Suprapubic skin (tissue), 3 donors: ENCODE results near the gene CYP19A1.

Experiments
- CTCF ChIP-seq, 2 donors: fragments of 200-600 bp in 1 of 2; fragments of 450-650 bp in 1 of 2; sonication (generic) in 1 of 2; IDR thresholded peaks; one replicate each; pipeline ENCODE4 v1.5.1; 2016 to 2019; ENCODE audit warnings: antibody characterized with exemption in 2 of 2, mild to moderate bottlenecking in 1 of 2, moderate library complexity in 1 of 2
- EP300 ChIP-seq: sonication (generic); formaldehyde crosslinking; IDR thresholded peaks from one replicate; pipeline ENCODE4 v1.6.1; 2017; ENCODE audit warnings: antibody characterized with exemption
- POLR2A ChIP-seq, 2 donors: fragments of 450-650 bp; IDR thresholded peaks; one replicate each; pipeline ENCODE4 v1.6.1; 2017; ENCODE audit warnings: antibody characterized with exemption in 2 of 2, mild to moderate bottlenecking in 2 of 2, moderate library complexity in 2 of 2

- no peak for TF ChIP-seq CTCF (IDR thresholded peaks at IDR 0.05)
- no peak for TF ChIP-seq POLR2A (IDR thresholded peaks at IDR 0.05)
- TF ChIP-seq EP300, result no peak
Observed at GRCh38 chr15:51320843-51321242, 17.6 kb downstream of the CYP19A1 start.
